ENCODE measurements around the gene FAM184A. TPM values are rescaled to one million over a fixed set of nuclear protein-coding genes. Genes with fewer than 3 reads are reported as not detected.

FAM184A gene
- total RNA-seq, 1 experiment from 2014 or later, result 13.3 TPM

DNA sequence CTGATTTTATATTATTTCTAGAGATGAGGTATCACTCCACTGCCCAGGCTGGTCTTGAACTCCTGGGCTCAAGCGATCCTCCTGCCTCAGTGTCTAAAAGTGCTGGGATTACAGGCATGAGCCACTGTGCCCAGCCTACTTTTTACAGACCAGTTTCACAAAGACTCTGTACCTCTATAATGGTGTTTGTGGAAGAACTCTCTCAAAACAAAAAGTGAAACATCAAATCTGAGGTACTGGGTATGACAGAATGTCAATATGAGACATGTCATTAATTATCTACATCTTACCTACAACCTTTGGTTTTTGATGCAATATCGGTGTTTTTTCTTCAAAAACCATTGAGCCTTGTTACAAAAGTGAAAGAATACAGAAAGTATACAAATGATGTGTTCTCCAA, 94.1 kb downstream of the FAM184A start (continued):
- TF ChIP-seq ZNF396 (CRISPR knock-in tag; IDR thresholded peaks at IDR 0.05; ENCODE audit: borderline replicate concordance), result no peak

- peaks cover 8% of the 10 kb centered on the region for H3K4me1 Mint-ChIP-seq
- no peaks in the 10 kb centered on the region for H3K27me3 Mint-ChIP-seq (ENCODE audit: low read depth)
- H3K36me3 Mint-ChIP-seq, result peaks cover 17% of the 10 kb centered on the region
- no peaks in the 10 kb centered on the region for H3K9me3 Mint-ChIP-seq
- no peak for ATAC-seq
- DNase-seq (ENCODE audit: low spot score), result no peak
- ChIA-PET CTCF (no interaction called here), POLR2A (interaction anchor here (0.6 kb wide), 1 partner anchor 37 kb away, joined by 3 read pairs; no protein-coding TSS in a partner anchor)
- TF ChIP-seq ATF1 (CRISPR knock-in tag; IDR thresholded peaks at IDR 0.05) (no peak), NFE2L1 (CRISPR knock-in tag; IDR thresholded peaks at IDR 0.05) (no peak), ZNF396 (CRISPR knock-in tag; IDR thresholded peaks at IDR 0.05; ENCODE audit: borderline replicate concordance) (no peak), NFYB (CRISPR knock-in tag; conservative IDR thresholded peaks at IDR 0.05; ENCODE audit: low read depth) (no peak), ZBTB21 (CRISPR knock-in tag; IDR thresholded peaks at IDR 0.05; ENCODE audit: borderline replicate concordance) (no peak), ZNF138 (CRISPR knock-in tag; conservative IDR thresholded peaks at IDR 0.05) (no peak), ATF6 (CRISPR knock-in tag; IDR thresholded peaks at IDR 0.05) (no peak), MXD4 (CRISPR knock-in tag; IDR thresholded peaks at IDR 0.05; ENCODE audit: borderline replicate concordance) (no peak), EMX1 (CRISPR knock-in tag; IDR thresholded peaks at IDR 0.05) (no peak), KAT7 (CRISPR knock-in tag; IDR thresholded peaks at IDR 0.05; ENCODE audit: borderline replicate concordance) (no peak), ETV6 (CRISPR knock-in tag; IDR thresholded peaks at IDR 0.05) (no peak), PRRX2 (CRISPR knock-in tag; IDR thresholded peaks at IDR 0.05) (no peak), ERG (CRISPR knock-in tag; IDR thresholded peaks at IDR 0.05) (no peak), ZNF219 (CRISPR knock-in tag; IDR thresholded peaks at IDR 0.05; ENCODE audit: borderline replicate concordance) (no peak), FOXK1 (CRISPR knock-in tag; IDR thresholded peaks at IDR 0.05) (no peak)
- TF ChIP-seq, protein P1, sequence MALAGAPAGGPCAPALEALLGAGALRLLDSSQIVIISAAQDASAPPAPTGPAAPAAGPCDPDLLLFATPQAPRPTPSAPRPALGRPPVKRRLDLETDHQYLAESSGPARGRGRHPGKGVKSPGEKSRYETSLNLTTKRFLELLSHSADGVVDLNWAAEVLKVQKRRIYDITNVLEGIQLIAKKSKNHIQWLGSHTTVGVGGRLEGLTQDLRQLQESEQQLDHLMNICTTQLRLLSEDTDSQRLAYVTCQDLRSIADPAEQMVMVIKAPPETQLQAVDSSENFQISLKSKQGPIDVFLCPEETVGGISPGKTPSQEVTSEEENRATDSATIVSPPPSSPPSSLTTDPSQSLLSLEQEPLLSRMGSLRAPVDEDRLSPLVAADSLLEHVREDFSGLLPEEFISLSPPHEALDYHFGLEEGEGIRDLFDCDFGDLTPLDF (CRISPR knock-in tag; IDR thresholded peaks at IDR 0.05), result no peak
- TF ChIP-seq, protein P2, sequence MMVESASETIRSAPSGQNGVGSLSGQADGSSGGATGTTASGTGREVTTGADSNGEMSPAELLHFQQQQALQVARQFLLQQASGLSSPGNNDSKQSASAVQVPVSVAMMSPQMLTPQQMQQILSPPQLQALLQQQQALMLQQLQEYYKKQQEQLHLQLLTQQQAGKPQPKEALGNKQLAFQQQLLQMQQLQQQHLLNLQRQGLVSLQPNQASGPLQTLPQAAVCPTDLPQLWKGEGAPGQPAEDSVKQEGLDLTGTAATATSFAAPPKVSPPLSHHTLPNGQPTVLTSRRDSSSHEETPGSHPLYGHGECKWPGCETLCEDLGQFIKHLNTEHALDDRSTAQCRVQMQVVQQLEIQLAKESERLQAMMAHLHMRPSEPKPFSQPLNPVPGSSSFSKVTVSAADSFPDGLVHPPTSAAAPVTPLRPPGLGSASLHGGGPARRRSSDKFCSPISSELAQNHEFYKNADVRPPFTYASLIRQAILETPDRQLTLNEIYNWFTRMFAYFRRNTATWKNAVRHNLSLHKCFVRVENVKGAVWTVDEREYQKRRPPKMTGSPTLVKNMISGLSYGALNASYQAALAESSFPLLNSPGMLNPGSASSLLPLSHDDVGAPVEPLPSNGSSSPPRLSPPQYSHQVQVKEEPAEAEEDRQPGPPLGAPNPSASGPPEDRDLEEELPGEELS (CRISPR knock-in tag; IDR thresholded peaks at IDR 0.05), result no peak
- H3K27ac Mint-ChIP-seq, result no peak overlapping the region
- no peak overlapping the region for H3K4me3 Mint-ChIP-seq
These were observed 95.9 kb downstream of the FAM184A start for GRCh38 chr6:118982575-118982911.

- Mint-ChIP-seq H3K4me1 (peaks cover 8% of the 10 kb centered on the region), H3K27ac (no peak overlapping the region), H3K9me3 (no peaks in the 10 kb centered on the region), H3K4me3 (no peak overlapping the region), H3K36me3 (peaks cover 17% of the 10 kb centered on the region), H3K27me3 (ENCODE audit: low read depth) (no peaks in the 10 kb centered on the region)
- no peak for DNase-seq (ENCODE audit: low spot score)
- CTCF ChIA-PET, result no interaction called here
- POLR2A ChIA-PET, result interaction anchor here (0.6 kb wide), 2 partner anchors 36 to 96 kb away, joined by 3 to 4 read pairs; no protein-coding TSS in a partner anchor
- no peak for ATAC-seq
- TF ChIP-seq E2F4 (CRISPR knock-in tag; IDR thresholded peaks at IDR 0.05; ENCODE audit: borderline replicate concordance, low read depth), result no peak
- no peak for TF ChIP-seq JUN (CRISPR knock-in tag; IDR thresholded peaks at IDR 0.05)
- no peak for TF ChIP-seq ZBTB21 (CRISPR knock-in tag; IDR thresholded peaks at IDR 0.05; ENCODE audit: borderline replicate concordance)
- TF ChIP-seq ARID4B (CRISPR knock-in tag; IDR thresholded peaks at IDR 0.05; ENCODE audit: borderline replicate concordance), result no peak
- TF ChIP-seq NR3C1 (CRISPR knock-in tag; conservative IDR thresholded peaks at IDR 0.05; ENCODE audit: low read depth), result no peak
These were observed 96.4 kb downstream of the FAM184A start for GRCh38 chr6:118981884-118982574.

Data from WTC11 (cell line).